ENCODE data around the gene PLAC9.
A peak's percentile ranks its signal among the peaks of the same experiment; 100 is the strongest.

The PLAC9 gene

DNA sequence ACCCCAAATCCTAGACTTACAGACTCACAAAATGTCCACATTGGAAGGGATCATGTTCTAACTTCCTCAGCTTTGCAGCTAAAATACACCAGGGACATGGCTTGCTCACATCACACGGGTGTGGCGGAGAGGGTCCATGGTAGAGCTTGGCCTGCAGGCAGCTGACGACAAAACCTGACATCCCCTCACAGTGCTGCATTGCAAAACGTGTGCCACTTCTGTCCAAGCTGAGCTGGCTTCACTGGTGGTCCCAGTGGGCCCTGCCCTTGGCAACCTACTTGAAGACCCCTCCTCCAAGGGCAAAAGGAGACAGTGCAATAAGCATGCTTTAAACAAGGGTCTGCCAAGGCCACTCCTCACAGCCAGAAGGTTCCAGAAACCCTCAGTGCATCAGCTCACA, 50.9 kb downstream of the PLAC9 start:
- DNase-seq (ENCODE audit: low read depth in 2 of 2), result no peak

DNA sequence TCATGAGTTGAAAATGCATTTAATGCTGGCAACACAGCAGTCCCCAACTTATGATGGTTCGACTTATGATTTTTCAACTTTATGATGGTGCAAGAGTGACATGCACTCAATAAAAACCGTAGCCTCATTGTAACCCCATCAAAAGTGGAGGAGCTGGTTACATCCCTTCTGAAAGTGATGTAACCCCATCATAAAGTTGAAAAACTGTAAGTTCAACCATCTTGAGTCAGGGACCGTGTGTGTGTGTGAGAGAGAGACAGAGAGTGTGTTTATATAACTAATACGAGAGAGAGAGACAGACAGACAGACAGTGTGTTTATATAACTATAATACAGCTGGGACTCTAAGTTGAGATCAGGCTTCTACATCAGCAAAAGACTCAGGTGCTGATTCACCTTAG, 51.8 kb downstream of the PLAC9 start:
- DNase-seq (ENCODE audit: low read depth in 2 of 2), result no peak

DNA sequence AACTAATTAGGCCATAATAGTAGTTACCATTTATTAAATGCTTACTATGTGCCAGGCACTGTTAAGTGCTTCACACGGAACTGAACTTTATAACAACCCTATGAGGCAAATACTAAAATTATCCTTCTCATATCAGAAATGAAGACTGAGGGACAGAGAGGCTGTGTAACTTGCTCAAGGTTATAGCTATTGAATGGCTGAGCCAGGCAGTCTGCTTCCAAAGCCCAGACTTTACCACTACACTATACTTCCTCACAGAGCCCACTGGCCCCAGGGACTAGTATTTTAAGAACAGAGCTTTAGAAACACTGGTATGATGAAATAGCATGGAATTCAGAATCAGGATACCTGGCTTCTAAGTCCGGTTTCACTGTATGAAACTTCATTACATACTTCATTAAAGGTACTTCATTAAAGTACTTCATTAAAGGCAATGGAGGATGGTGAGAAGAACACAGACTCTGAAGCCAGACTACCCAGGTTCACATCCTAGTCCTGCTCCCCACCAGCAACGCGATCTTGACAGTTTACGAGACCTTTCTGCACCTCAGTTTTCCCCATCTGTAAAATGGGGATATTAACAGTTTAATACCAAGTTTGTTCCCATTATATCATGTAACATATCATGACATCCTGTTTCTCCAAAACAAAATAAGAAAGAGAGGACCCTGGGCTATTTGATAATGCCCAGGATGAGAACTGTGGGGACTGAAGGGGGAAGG, 53.2 kb downstream of the PLAC9 start:
- DNase-seq (ENCODE audit: low read depth in 2 of 2), result no peak

DNA sequence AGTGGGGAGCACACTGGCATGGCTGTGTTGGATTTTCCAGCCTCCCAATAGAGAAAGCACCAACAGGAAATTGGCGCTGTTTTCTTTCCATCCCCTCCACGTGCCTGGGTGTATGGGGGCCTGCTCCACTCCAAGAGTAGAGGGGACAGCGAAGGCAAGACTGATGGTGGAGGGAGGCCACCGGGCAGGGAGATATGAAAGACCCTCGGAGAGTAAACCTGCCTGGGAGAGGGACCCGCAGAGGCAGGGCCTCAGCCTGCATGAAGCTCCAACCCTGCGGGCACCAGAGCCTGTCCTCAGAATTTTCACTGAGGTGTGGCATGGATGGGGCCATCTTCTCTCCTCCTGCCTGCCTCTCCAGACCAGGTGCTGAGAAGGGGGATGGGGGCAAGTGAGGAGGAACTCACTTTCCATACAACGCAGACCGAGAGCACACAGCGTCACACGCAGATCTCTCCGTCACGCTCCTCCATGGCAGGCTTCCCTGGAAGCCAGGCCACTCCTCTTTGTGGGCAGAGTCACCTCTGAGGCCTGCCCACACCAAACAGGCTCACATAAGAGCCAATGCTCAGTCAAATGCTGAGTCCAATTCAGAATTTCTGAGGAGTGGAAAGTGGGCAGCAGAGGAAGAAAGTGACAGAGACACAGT, 54.0 kb downstream of the PLAC9 start:
- peak in 1 of 2 experiments; percentile 37 for DNase-seq (ENCODE audit: low read depth in 2 of 2)

DNA sequence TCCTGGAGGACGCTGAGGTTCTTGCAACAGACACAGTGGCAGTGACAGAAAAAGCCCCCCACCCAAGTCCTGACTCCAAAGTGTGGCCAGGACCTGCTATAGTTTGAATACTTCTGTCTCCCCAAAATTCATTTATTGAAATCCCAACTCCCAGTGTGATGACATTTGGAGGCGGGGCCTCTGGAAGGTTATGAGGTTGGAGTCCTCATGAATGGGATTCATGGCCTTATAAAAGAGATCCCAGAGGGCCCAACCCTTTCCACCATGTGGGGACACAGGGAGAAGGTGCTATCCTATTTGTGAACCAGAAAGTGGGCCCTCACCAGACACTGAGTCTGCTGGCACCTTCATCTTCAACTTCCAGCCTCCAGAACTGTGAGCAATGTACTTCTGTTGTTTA, 54.5 kb downstream of the PLAC9 start:
- no peak for DNase-seq (ENCODE audit: low read depth in 2 of 2)

DNA sequence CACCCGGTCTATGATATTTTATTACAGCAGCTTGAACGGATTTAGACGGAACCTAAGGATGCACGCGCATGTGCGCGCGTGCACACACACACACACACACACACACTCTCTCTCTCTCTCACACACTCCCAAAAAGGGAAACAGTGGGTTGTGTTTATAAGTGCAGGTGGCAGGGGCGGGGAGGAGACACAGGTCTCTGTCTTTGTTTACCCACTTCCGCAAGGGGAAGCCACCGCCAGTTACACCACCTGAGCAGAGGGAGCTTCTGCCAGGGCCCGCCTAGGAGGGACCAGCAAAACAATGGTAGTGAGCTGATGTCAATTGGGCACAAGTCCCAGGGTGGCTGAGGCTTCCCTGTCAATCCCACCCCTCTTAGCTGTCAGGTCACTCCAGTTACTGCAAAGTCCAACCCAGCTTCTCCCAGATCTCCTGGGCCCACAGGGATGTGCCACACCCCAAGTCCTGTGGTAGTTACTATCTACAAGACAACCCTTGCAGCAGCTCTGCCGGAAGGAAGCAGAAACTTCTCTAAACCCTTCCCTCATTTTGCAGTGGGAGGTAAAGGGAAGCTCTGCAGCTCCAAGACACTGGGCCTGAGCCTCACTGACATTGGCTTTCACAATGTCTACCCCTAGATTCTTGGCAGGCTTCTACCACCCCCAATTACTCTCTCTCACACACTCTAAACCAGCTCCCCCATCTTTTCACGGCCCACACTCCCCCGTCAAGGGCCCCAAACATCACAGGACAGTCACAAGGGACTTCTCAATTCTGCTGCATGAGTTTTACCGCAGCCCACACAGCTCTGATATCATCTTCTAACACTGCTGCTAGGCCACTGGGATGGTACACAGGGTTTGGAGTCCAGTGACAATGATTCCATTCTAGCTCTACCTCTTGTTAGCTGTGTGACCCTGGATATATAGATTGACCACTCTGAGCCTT, 55.2 kb downstream of the PLAC9 start:
- no peak for DNase-seq (ENCODE audit: low read depth in 2 of 2)

DNA sequence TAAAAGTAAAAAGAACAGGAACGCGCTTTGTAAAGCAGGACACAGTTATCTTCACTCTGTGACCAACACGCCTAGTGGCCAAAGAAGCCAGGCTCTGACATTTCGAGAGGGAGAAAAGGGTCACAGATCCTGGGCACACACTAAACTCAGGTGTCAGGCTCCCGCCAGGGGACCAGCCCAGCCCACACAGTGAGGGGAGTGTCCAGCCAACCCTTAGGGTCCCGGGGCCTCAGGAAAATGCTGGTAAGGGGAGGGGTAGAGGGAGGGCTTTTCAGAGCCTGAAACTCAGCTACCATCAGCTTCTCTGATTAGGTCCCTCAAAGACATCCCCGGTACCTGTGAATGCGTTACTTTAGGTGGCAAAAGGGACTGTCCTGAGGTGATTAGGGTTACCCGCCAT, 56.2 kb downstream of the PLAC9 start:
- DNase-seq (ENCODE audit: low read depth in 2 of 2), result no peak

DNA sequence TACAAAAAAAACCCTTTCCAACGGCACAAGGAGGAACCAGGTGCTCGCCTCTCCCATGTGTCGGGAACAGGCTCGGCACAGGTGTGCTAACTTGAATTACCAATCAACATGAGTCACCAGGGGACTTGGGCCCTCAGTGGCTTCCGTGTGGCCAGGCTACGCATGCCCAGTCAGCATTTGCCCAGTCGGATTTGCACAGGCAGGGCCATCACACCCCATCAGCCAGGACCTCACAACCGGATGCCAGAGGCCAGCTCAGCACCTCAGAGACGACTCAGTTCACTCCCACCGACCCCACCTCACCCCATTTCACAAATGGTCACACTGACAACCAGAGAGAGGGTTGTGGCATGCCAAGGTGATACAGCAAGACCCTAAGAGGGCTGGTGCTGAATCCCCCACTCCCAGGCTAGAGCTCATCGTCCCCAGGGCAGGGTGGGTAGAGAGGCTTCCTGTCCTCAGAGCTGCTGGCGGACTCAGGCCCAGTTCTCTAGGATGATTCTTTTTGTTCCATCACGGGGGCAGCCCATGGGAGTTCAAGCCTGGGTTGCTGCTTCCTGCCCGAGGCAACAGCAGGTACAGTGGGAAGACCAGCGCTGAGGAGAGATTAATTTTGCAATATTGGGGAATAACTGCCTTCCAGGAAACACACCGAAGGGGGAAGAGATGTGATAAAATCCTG, 59.2 kb downstream of the PLAC9 start:
- no peak for DNase-seq (ENCODE audit: low read depth in 2 of 2)

DNA sequence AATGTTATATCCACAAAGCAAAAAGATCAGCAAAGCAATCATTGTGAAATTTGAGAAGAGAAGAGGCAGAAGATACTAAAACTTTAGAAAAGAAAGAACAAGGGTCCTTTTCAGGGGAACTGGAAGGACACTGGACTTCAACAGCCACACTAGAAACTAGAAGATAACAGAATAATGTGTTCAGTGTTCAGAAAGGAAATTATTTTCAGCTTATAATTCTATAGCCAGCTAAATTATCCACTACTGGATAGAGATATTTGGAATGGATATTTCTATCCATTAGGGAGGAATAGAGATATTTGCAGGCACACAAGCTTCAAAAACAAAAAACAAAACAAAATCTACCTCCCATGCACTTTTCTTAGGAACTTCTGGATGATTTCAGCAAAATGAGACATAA, 60.0 kb downstream of the PLAC9 start:
- no peak for DNase-seq (ENCODE audit: low read depth in 2 of 2)

DNA sequence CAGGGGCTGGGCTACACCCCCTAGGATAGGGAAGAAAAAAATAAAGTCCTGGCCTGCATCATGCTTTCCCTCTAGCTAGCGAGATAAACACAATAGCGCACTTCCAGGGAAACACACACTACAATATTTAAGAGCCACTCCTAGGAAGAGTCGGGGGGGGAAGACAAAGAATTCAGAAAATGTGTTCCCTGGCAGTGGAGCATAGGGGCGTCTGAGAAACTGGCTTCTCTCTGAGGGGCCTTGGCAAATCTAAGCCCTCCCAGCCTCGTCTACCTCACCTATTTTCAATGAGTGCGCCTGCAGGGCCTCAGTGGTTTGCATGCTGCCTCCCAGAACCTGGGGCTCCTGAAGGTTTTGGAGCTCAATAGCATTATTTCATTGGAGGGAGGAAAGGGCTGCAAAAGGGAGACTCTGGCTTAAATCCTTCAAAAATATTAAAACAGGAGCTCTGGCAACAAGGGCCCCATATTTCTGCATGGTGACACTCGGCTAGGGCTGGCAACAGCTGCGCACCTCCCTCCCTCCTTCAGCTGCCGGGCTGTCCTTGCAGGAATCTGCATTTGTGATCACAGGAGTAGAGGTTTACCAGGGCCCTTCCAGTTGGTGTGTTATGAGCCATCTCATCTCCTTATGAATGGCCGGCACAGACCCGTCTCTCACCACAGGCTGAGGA, 62.0 kb downstream of the PLAC9 start:
- DNase-seq (ENCODE audit: low read depth in 2 of 2), result no peak

Data from stimulated activated CD4-positive, alpha-beta T cell treated with anti-CD3 and anti-CD28 coated beads, Interleukin-12 subunit alpha, Interleukin-12 subunit beta, amount 100 ng/mL, for 24 hours (primary cell).